ENCODE measurements around the gene DIAPH3.

GRCh38 chr13:59745392-59745788 is 418.3 kb downstream of the DIAPH3 start:
- TF ChIP-seq EZH2phosphoT487 (IDR thresholded peaks at IDR 0.05; ENCODE audit: borderline replicate concordance, low read length) (no peak), CTCF (IDR thresholded peaks at IDR 0.05; ENCODE audit: low read depth, low read length, poor library complexity, severe bottlenecking) (no peak)

All from DOHH2 (cell line).